Fibroblast of pulmonary artery (primary cell): Measurements from ENCODE around the gene EPS8L1.
A peak's percentile ranks its signal among the peaks of the same experiment; 100 is the strongest.

Experiments used
- DNase-seq: peaks from one replicate; pipeline ENCODE4 v3.0.0-alpha.2; 2010; ENCODE audit warnings: low read depth
- H3K4me3 ChIP-seq: replicated peaks from 2 replicates; pipeline ENCODE4 v1.5.1; 2011; ENCODE audit warnings: low read depth, mild to moderate bottlenecking, control low read depth, low read length, moderate library complexity
- CTCF ChIP-seq: IDR thresholded peaks from 2 replicates; pipeline ENCODE4 v1.5.1; 2011; ENCODE audit warnings: mild to moderate bottlenecking, control low read depth, low read length, inconsistent platforms; ENCODE audit errors: missing control alignments

EPS8L1 gene

GRCh38 chr19:55071913-55072312, 3.8 kb upstream of the EPS8L1 start:
- DNase-seq, result no peak
- no peak for TF ChIP-seq CTCF
- no peak overlapping the region for H3K4me3 ChIP-seq

GRCh38 chr19:55076321-55076720, 652 bp downstream of the EPS8L1 start:
- DNase-seq, result no peak
- no peak for TF ChIP-seq CTCF
- H3K4me3 ChIP-seq, result no peak overlapping the region

- no peak overlapping the region for H3K4me3 ChIP-seq
- no peak for DNase-seq
- no peak for TF ChIP-seq CTCF
These were observed 1.4 kb downstream of the EPS8L1 start for GRCh38 chr19:55077106-55077505.

GRCh38 chr19:55078996-55079395, 3.3 kb downstream of the EPS8L1 start:
- no peak for TF ChIP-seq CTCF
- no peak for DNase-seq
- H3K4me3 ChIP-seq, result no peak overlapping the region

- DNase-seq, result no peak
- H3K4me3 ChIP-seq, result no peak overlapping the region
- TF ChIP-seq CTCF, result no peak
These were observed 3.9 kb downstream of the EPS8L1 start for GRCh38 chr19:55079400-55080038.

- peak overlapping the region; percentile 57 for H3K4me3 ChIP-seq
- peak; percentile 62 for DNase-seq
- TF ChIP-seq CTCF, result no peak
These were observed 4.7 kb downstream of the EPS8L1 start for GRCh38 chr19:55080121-55080967.
